Thoracic aorta (tissue), 2 donors: ENCODE data around the gene STX16. TPM values are rescaled to one million over a fixed set of nuclear protein-coding genes. Genes with fewer than 3 reads are reported as not detected.

Experiments used
- ATAC-seq: fragments of 150-250 bp; one replicate; pipeline ENCODE4 v1.8.0; 2017; ENCODE audit warnings: low read depth; ENCODE audit not compliant: insufficient number of reproducible peaks, low FRiP score
- DNase-seq: peaks from one replicate; pipeline ENCODE4 v3.0.0-alpha.2; 2020; ENCODE audit warnings: low spot score
- H3K27ac ChIP-seq, 2 donors: fragments of 200-600 bp; sonication (generic); 1 replicate in 1 of 2; 2 replicates in 1 of 2; pipeline ENCODE4 v1.5.1; 2016; ENCODE audit warnings: mild to moderate bottlenecking in 2 of 2, moderate library complexity in 2 of 2
- H3K27me3 ChIP-seq: fragments of 200-600 bp; sonication (generic); replicated peaks from 2 replicates; pipeline ENCODE4 v1.6.0; 2016; ENCODE audit warnings: mild to moderate bottlenecking; ENCODE audit not compliant: insufficient read depth
- H3K36me3 ChIP-seq: fragments of 200-600 bp; sonication (generic); one replicate; pipeline ENCODE4 v1.5.1; 2016
- H3K4me1 ChIP-seq, 2 donors: fragments of 200-600 bp; sonication (generic); 1 replicate in 1 of 2; 2 replicates in 1 of 2; pipeline versions ENCODE4 v1.5.1 to v1.6.0; 2016; ENCODE audit warnings: low read depth in 2 of 2, mild to moderate bottlenecking in 1 of 2; ENCODE audit not compliant: control insufficient read depth in 1 of 2
- H3K4me3 ChIP-seq: fragments of 200-600 bp; sonication (generic); 2 replicates; pipeline ENCODE4 v1.5.1; 2016; ENCODE audit warnings: mild to moderate bottlenecking
- H3K9me3 ChIP-seq: fragments of 200-600 bp; sonication (generic); 2 replicates; pipeline ENCODE4 v1.5.1; 2016
- CTCF ChIP-seq: fragments of 200-600 bp; sonication (generic); IDR thresholded peaks from one replicate; pipeline ENCODE4 v1.5.1; 2019; ENCODE audit warnings: antibody characterized with exemption
- total RNA-seq, 2 donors: library from RNA; depleted of rRNA; stranded (reverse); fragments of >200 nt; gene quantifications; one replicate each; pipeline versions ENCODE4 v1.1.0 to v1.2.3, GENCODE V29; 2016

The STX16 gene
- total RNA-seq, 2 donors from 2014 or later = 66.3 to 109 TPM

GRCh38 chr20:58699623-58700107 is 48.6 kb downstream of the STX16 start:
- H3K4me3 ChIP-seq = no peak overlapping the region
- no peak for DNase-seq
- H3K4me1 ChIP-seq = peaks cover under 1 to 9% of the 10 kb centered on the region in 2 donors
- peaks cover 60% of the 10 kb centered on the region for H3K36me3 ChIP-seq
- no peak for ATAC-seq
- no peaks in the 10 kb centered on the region for H3K27me3 ChIP-seq
- no peak for TF ChIP-seq CTCF
- H3K27ac ChIP-seq = no peak overlapping the region
- H3K9me3 ChIP-seq = no peaks in the 10 kb centered on the region

GRCh38 chr20:58700121-58700821 is 49.2 kb downstream of the STX16 start:
- no peak overlapping the region for H3K27ac ChIP-seq
- TF ChIP-seq CTCF = no peak
- H3K9me3 ChIP-seq = no peaks in the 10 kb centered on the region
- no peaks in the 10 kb centered on the region for H3K27me3 ChIP-seq
- peaks cover 60% of the 10 kb centered on the region for H3K36me3 ChIP-seq
- H3K4me3 ChIP-seq = no peak overlapping the region
- peaks cover 0 to 6% of the 10 kb centered on the region in 2 donors for H3K4me1 ChIP-seq
- ATAC-seq (no peak), DNase-seq (no peak)

- Histone ChIP-seq H3K9me3 (no peaks in the 10 kb centered on the region), H3K27ac (no peak overlapping the region), H3K4me1 (peaks cover 0 to 6% of the 10 kb centered on the region in 2 donors), H3K4me3 (no peak overlapping the region), H3K27me3 (no peaks in the 10 kb centered on the region), H3K36me3 (peaks cover 55% of the 10 kb centered on the region)
- DNase-seq = no peak
- TF ChIP-seq CTCF = no peak
- ATAC-seq = no peak
Observed at GRCh38 chr20:58700823-58701222, 49.7 kb downstream of the STX16 start.

- H3K4me1 ChIP-seq = peaks cover 0 to 6% of the 10 kb centered on the region in 2 donors
- H3K4me3 ChIP-seq = no peak overlapping the region
- no peaks in the 10 kb centered on the region for H3K27me3 ChIP-seq
- ATAC-seq = no peak
- no peak for TF ChIP-seq CTCF
- no peak for DNase-seq
- no peaks in the 10 kb centered on the region for H3K9me3 ChIP-seq
- peaks cover 49% of the 10 kb centered on the region for H3K36me3 ChIP-seq
- no peak overlapping the region for H3K27ac ChIP-seq
Observed at GRCh38 chr20:58701431-58702160, 50.5 kb downstream of the STX16 start.

- H3K27ac ChIP-seq = no peak overlapping the region
- H3K27me3 ChIP-seq = no peaks in the 10 kb centered on the region
- peaks cover 0 to 6% of the 10 kb centered on the region in 2 donors for H3K4me1 ChIP-seq
- H3K36me3 ChIP-seq = peaks cover 46% of the 10 kb centered on the region
- H3K9me3 ChIP-seq = no peaks in the 10 kb centered on the region
- ATAC-seq = no peak
- DNase-seq = no peak
- H3K4me3 ChIP-seq = no peak overlapping the region
- TF ChIP-seq CTCF = no peak
Observed at GRCh38 chr20:58702161-58702510, 51.1 kb downstream of the STX16 start.
